Lung (tissue), 12 donors: ENCODE results near the gene RNF208. TPM values are rescaled to one million over a fixed set of nuclear protein-coding genes. Genes with fewer than 3 reads are reported as not detected.

Source experiments
- ATAC-seq: fragments of 200-7000 bp; cut with Tn5 transposase; one replicate; pipeline ENCODE4 v1.9.1; 2020; ENCODE audit warnings: moderate number of reproducible peaks; ENCODE audit not compliant: insufficient read depth, low FRiP score
- DNase-seq, 3 donors: peaks; one replicate each; pipeline ENCODE4 v3.0.0-alpha.2; 2013 to 2017
- H3K27ac ChIP-seq, 2 donors: one replicate each; pipeline ENCODE4 v1.5.1; 2013; ENCODE audit warnings: mild to moderate bottlenecking in 2 of 2, moderate library complexity in 2 of 2, control low read depth in 1 of 2, inconsistent platforms in 1 of 2, low read depth in 1 of 2, low read length in 1 of 2
- H3K27me3 ChIP-seq, 3 donors: one replicate each; pipeline ENCODE4 v1.5.1; 2013; ENCODE audit warnings: low read length in 2 of 3; ENCODE audit not compliant: control insufficient read depth in 3 of 3, insufficient read depth in 3 of 3
- H3K36me3 ChIP-seq, 4 donors: one replicate each; pipeline ENCODE4 v1.5.1; 2013; ENCODE audit warnings: low read length in 4 of 4, mild to moderate bottlenecking in 1 of 4, moderate library complexity in 1 of 4; ENCODE audit not compliant: control insufficient read depth in 4 of 4, insufficient read depth in 4 of 4
- H3K4me1 ChIP-seq, 5 donors: one replicate each; pipeline ENCODE4 v1.5.1; 2013; ENCODE audit warnings: low read length in 5 of 5, mild to moderate bottlenecking in 2 of 5, moderate library complexity in 1 of 5; ENCODE audit not compliant: control insufficient read depth in 5 of 5, insufficient read depth in 5 of 5
- H3K4me3 ChIP-seq: one replicate; pipeline ENCODE4 v1.5.1; 2013; ENCODE audit warnings: mild to moderate bottlenecking, control low read depth, moderate library complexity
- H3K9ac ChIP-seq, 2 donors: one replicate each; pipeline ENCODE4 v1.5.1; 2013; ENCODE audit warnings: low read length in 2 of 2, control low read depth in 1 of 2; ENCODE audit not compliant: insufficient read depth in 1 of 2
- H3K9me3 ChIP-seq, 4 donors: one replicate each; pipeline ENCODE4 v1.5.1; 2013; ENCODE audit warnings: low read length in 3 of 4, mild to moderate bottlenecking in 1 of 4, moderate library complexity in 1 of 4; ENCODE audit not compliant: control insufficient read depth in 4 of 4, insufficient read depth in 3 of 4
- CTCF ChIP-seq: IDR thresholded peaks from 2 replicates; pipeline ENCODE4 v1.5.1; 2012; ENCODE audit warnings: mild to moderate bottlenecking; ENCODE audit errors: control extremely low read depth, extremely low read depth
- WGBS, 2 donors: extraction: QIAGEN DNeasy Blood & Tissue Kit; methylation state at CpG; one replicate each; pipeline ENCODE4 v1.1.7; 2013; 5-methylcytosine and 5-hydroxymethylcytosine counted together
- polyA plus RNA-seq, 2 donors: library from polyadenylated mRNA; stranded (reverse); fragments of 200-250 nt; gene quantifications; one replicate each; pipeline ENCODE4 v1.2.1, GENCODE V29; 2013
- total RNA-seq, 2 donors: library from RNA; depleted of rRNA in 1 of 2; stranded (reverse); fragments of >200 nt in 1 of 2; gene quantifications; one replicate each; pipeline ENCODE4 v1.2.1, GENCODE V29; 2014 to 2021
- donor health status: control.
- donor health status: control.
- donor health status: Bipolar disorder and iron deficiency.
- donor health status: healthy.
- donor health status: DM: yes; HTN: yes; CAD: no.

RNF208 gene
- total and polyA plus RNA-seq, 4 donors = 1.7 to 12.0 (median 5.3) TPM

GRCh38 chr9:137194909-137195308 is 27.1 kb downstream of the RNF208 start:
- WGBS, 2 donors = 81 to 96% methylated on average over 8 to 10 of the region's 10 CpGs
- Histone ChIP-seq H3K27me3 (no peaks in the 10 kb centered on the region), H3K27ac (peak overlapping the region in 1 of 2 donors; percentile 24), H3K4me1 (peaks cover 2 to 24% (median 17%) of the 10 kb centered on the region in 5 donors), H3K36me3 (peaks cover 0 to 17% (median 2%) of the 10 kb centered on the region in 4 donors), H3K4me3 (no peak overlapping the region), H3K9me3 (no peaks in the 10 kb centered on the region), H3K9ac (no peak overlapping the region)
- DNase-seq = no peak
- no peak for ATAC-seq
- no peak for TF ChIP-seq CTCF

- no peak overlapping the region for H3K9ac ChIP-seq
- TF ChIP-seq CTCF = no peak
- H3K27ac ChIP-seq = peak overlapping the region in 1 of 2 donors; percentile 24
- WGBS, 2 donors = 75 to 89% methylated on average over 12 to 16 of the region's 16 CpGs
- ATAC-seq (no peak), DNase-seq (no peak)
- peaks cover 0 to 19% (median 4%) of the 10 kb centered on the region in 4 donors for H3K36me3 ChIP-seq
- H3K4me3 ChIP-seq = no peak overlapping the region
- H3K27me3 ChIP-seq = no peaks in the 10 kb centered on the region
- H3K4me1 ChIP-seq = peaks cover 7 to 26% (median 19%) of the 10 kb centered on the region in 5 donors
- no peaks in the 10 kb centered on the region for H3K9me3 ChIP-seq
These were observed 27.7 kb downstream of the RNF208 start for GRCh38 chr9:137194388-137194787.

- peaks cover 8 to 27% (median 16%) of the 10 kb centered on the region in 5 donors for H3K4me1 ChIP-seq
- H3K36me3 ChIP-seq = peaks cover 0 to 19% (median 4%) of the 10 kb centered on the region in 4 donors
- H3K27ac ChIP-seq = no peak overlapping the region
- WGBS, 2 donors = 90 to 92% methylated on average over 14 of the region's 14 CpGs
- H3K9ac ChIP-seq = no peak overlapping the region
- no peak for DNase-seq
- H3K27me3 ChIP-seq = no peaks in the 10 kb centered on the region
- H3K9me3 ChIP-seq = no peaks in the 10 kb centered on the region
- no peak overlapping the region for H3K4me3 ChIP-seq
- no peak for ATAC-seq
- no peak for TF ChIP-seq CTCF
These were observed 28.3 kb downstream of the RNF208 start for GRCh38 chr9:137193771-137194170.

DNA sequence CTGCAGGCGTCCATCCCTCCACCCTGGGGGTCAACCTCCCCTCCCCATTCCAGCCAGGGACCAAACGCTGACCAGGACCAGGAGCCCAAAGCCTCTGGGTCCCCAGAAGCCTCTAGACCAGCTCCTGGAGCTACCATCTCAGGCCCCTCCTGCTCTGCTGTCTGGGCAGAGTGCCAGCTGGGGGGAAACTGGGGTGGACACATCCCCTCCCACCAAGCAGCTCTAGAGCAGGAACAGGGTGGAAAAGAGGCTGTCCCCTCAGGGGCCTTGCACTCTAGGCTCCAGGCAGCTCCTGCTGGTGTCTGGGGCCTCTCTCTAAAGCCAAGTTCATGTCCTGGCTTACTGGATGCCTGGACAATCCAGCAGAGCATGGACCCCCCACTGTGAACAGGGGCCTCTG is 29.2 kb downstream of the RNF208 start:
- Histone ChIP-seq H3K27ac (no peak overlapping the region), H3K36me3 (peaks cover 0 to 19% (median 4%) of the 10 kb centered on the region in 4 donors), H3K9ac (no peak overlapping the region), H3K4me3 (no peak overlapping the region), H3K27me3 (no peaks in the 10 kb centered on the region), H3K9me3 (no peaks in the 10 kb centered on the region), H3K4me1 (peaks cover 8 to 21% (median 13%) of the 10 kb centered on the region in 5 donors)
- no peak for TF ChIP-seq CTCF
- no peak for ATAC-seq
- no peak for DNase-seq
- 85 to 93% methylated on average over 2 of the region's 2 CpGs for WGBS, 2 donors
